PC-3 (cell line): Measurements from ENCODE around the gene MTHFS.

Experiments
- CTCF ChIP-seq: fragments of 300-600 bp; sonication (generic); conservative IDR thresholded peaks from 2 replicates; pipeline ENCODE4 v1.5.1; 2017; ENCODE audit warnings: antibody characterized with exemption, low read depth, mild to moderate bottlenecking, low read length
- EZH2 ChIP-seq: fragments of 300-600 bp; sonication (generic); IDR thresholded peaks from one replicate; pipeline ENCODE4 v1.6.1; 2017; ENCODE audit warnings: antibody characterized with exemption, mild to moderate bottlenecking, low read length; ENCODE audit not compliant: unreplicated experiment

- TF ChIP-seq CTCF (no peak), EZH2 (no peak)
These were observed 26.3 kb upstream of the MTHFS start for GRCh38 chr15:79923079-79923514.
